HEK293 (cell line): ENCODE data around the gene UQCR11.

Experiments
- CTCF ChIA-PET: fragments of 350-600 bp; formaldehyde crosslinking; extraction: SDS; loops from one replicate; lab custom pipeline; 2021; ENCODE audit warnings: antibody characterized with exemption; lab: Yijun Ruan, JAX
- POLR2A ChIA-PET: fragments of 300-600 bp; formaldehyde crosslinking; extraction: SDS; loops from one replicate; lab custom pipeline; 2020; ENCODE audit warnings: antibody characterized with exemption, inconsistent platforms; lab: Yijun Ruan, JAX
- H3K27ac ChIP-seq: fragments of 200-500 bp; sonication (Bioruptor generic); 2 replicates; pipeline ENCODE4 v1.5.1; 2014; ENCODE audit warnings: low read depth, low read length, control low read depth, inconsistent platforms; ENCODE audit errors: extremely low read depth
- H3K36me3 ChIP-seq, 2 experiments: fragments of 200-500 bp in 1 of 2; sonication (Bioruptor generic) in 1 of 2; 1 replicate in 1 of 2; 2 replicates in 1 of 2; pipeline ENCODE4 v1.5.1; 2014 to 2017; ENCODE audit warnings: inconsistent platforms in 2 of 2, low read length in 2 of 2; ENCODE audit not compliant: control insufficient read depth in 2 of 2, insufficient read depth in 1 of 2
- H3K4me1 ChIP-seq: fragments of 200-500 bp; sonication (Bioruptor generic); 2 replicates; pipeline ENCODE4 v1.5.1; 2014; ENCODE audit warnings: mild to moderate bottlenecking, low read length, inconsistent platforms; ENCODE audit not compliant: control insufficient read depth, insufficient read depth
- H3K4me3 ChIP-seq: 2 replicates; pipeline ENCODE4 v1.5.1; 2011; ENCODE audit warnings: low read depth, mild to moderate bottlenecking, control low read depth, low read length, moderate library complexity
- H3K9me3 ChIP-seq: fragments of 200-500 bp; sonication (Bioruptor generic); 2 replicates; pipeline ENCODE4 v1.5.1; 2014; ENCODE audit warnings: low read depth, low read length, inconsistent platforms; ENCODE audit not compliant: control insufficient read depth, insufficient read depth
- KLF1 ChIP-seq: fragments of 450-650 bp; formaldehyde crosslinking; IDR thresholded peaks from 2 replicates; pipeline ENCODE4 v1.5.1; 2016; ENCODE audit warnings: missing biosample characterization, missing genetic modification characterization
- RBAK ChIP-seq: fragments of 450-650 bp; formaldehyde crosslinking; IDR thresholded peaks from 2 replicates; pipeline ENCODE4 v1.5.1; 2016; ENCODE audit warnings: missing biosample characterization, missing genetic modification characterization
- TCF7L2 ChIP-seq: IDR thresholded peaks from 2 replicates; pipeline ENCODE4 v1.6.1; 2011; ENCODE audit warnings: low read depth, mild to moderate bottlenecking, inconsistent platforms, low read length, moderate library complexity, borderline replicate concordance
- ZBTB10 ChIP-seq: fragments of 450-650 bp; formaldehyde crosslinking; IDR thresholded peaks from 2 replicates; pipeline ENCODE4 v1.5.1; 2016; ENCODE audit warnings: missing biosample characterization, missing genetic modification characterization
- ZFHX2 ChIP-seq: fragments of 450-650 bp; formaldehyde crosslinking; conservative IDR thresholded peaks from 2 replicates; pipeline ENCODE4 v1.5.1; 2016; ENCODE audit warnings: missing biosample characterization, missing genetic modification characterization
- ZFP3 ChIP-seq: fragments of 450-650 bp; formaldehyde crosslinking; IDR thresholded peaks from 2 replicates; pipeline ENCODE4 v1.5.1; 2016; ENCODE audit warnings: low read depth, missing biosample characterization, missing genetic modification characterization
- ZFP41 ChIP-seq: fragments of 450-650 bp; formaldehyde crosslinking; IDR thresholded peaks from 2 replicates; pipeline ENCODE4 v1.5.1; 2016; ENCODE audit warnings: missing biosample characterization, missing genetic modification characterization, borderline replicate concordance
- ZNF140 ChIP-seq: fragments of 450-650 bp; formaldehyde crosslinking; IDR thresholded peaks from 2 replicates; pipeline ENCODE4 v1.5.1; 2016; ENCODE audit warnings: missing biosample characterization, missing genetic modification characterization
- ZNF24 ChIP-seq: fragments of 450-650 bp; formaldehyde crosslinking; IDR thresholded peaks from 2 replicates; pipeline ENCODE4 v1.5.1; 2016; ENCODE audit warnings: missing biosample characterization, missing genetic modification characterization
- ZNF26 ChIP-seq: fragments of 450-650 bp; formaldehyde crosslinking; IDR thresholded peaks from 2 replicates; pipeline ENCODE4 v1.5.1; 2016; ENCODE audit warnings: missing biosample characterization, missing genetic modification characterization
- ZNF280D ChIP-seq: fragments of 450-650 bp; formaldehyde crosslinking; IDR thresholded peaks from 2 replicates; pipeline ENCODE4 v1.5.1; 2016; ENCODE audit warnings: missing biosample characterization, missing genetic modification characterization
- ZNF449 ChIP-seq: fragments of 450-650 bp; formaldehyde crosslinking; IDR thresholded peaks from 2 replicates; pipeline ENCODE4 v1.5.1; 2017; ENCODE audit warnings: missing biosample characterization, mild to moderate bottlenecking, missing genetic modification characterization, moderate library complexity
- ZNF623 ChIP-seq: fragments of 450-650 bp; formaldehyde crosslinking; IDR thresholded peaks from 2 replicates; pipeline ENCODE4 v1.5.1; 2016; ENCODE audit warnings: missing biosample characterization, missing genetic modification characterization
- ZNF701 ChIP-seq: fragments of 450-650 bp; formaldehyde crosslinking; IDR thresholded peaks from 2 replicates; pipeline ENCODE4 v1.5.1; 2016; ENCODE audit warnings: missing biosample characterization, missing genetic modification characterization
- ZNF707 ChIP-seq: fragments of 450-650 bp; formaldehyde crosslinking; IDR thresholded peaks from 2 replicates; pipeline ENCODE4 v1.5.1; 2016; ENCODE audit warnings: missing biosample characterization, missing genetic modification characterization
- ZNF785 ChIP-seq: fragments of 450-650 bp; formaldehyde crosslinking; IDR thresholded peaks from 2 replicates; pipeline ENCODE4 v1.5.1; 2016; ENCODE audit warnings: missing biosample characterization, missing genetic modification characterization

The UQCR11 gene

GRCh38 chr19:1629256-1629808 is 24.1 kb upstream of the UQCR11 start:
- H3K4me1 ChIP-seq = no peaks in the 10 kb centered on the region
- POLR2A ChIA-PET = no interaction called here
- TF ChIP-seq ZNF707 (tag by site-specific recombination) = no peak
- peak; percentile 31; the same call in 1 of the 2 replicates for TF ChIP-seq ZNF280D
- TF ChIP-seq, all 188 proteins: peak for 1
- Histone ChIP-seq H3K36me3 (peaks cover 0 to 50% of the 10 kb centered on the region in 2 experiments; a peak in 2 of 3 replicates), H3K4me3 (no peak overlapping the region), H3K27ac (no peak overlapping the region), H3K9me3 (no peaks in the 10 kb centered on the region)
- CTCF ChIA-PET = interaction anchor here (0.7 kb wide), 1 partner anchor 22 kb away, joined by 3 read pairs; no protein-coding TSS in a partner anchor

- Histone ChIP-seq H3K27ac (no peak overlapping the region), H3K36me3 (peaks cover 0 to 52% of the 10 kb centered on the region in 2 experiments; a peak in 2 of 3 replicates), H3K4me1 (no peaks in the 10 kb centered on the region), H3K9me3 (no peaks in the 10 kb centered on the region), H3K4me3 (no peak overlapping the region)
- CTCF ChIA-PET = no interaction called here
- TF ChIP-seq ZNF623 (tag by site-specific recombination) = no peak
- TF ChIP-seq ZBTB10 (tag by site-specific recombination) = no peak
- POLR2A ChIA-PET = interaction anchor here (0.6 kb wide), 1 partner anchor 34 kb away, joined by 5 read pairs; no protein-coding TSS in a partner anchor
Observed at GRCh38 chr19:1627194-1627593, 21.9 kb upstream of the UQCR11 start.

- H3K4me1 ChIP-seq = no peaks in the 10 kb centered on the region
- no peaks in the 10 kb centered on the region for H3K9me3 ChIP-seq
- peaks cover 0 to 48% of the 10 kb centered on the region in 2 experiments; a peak in 2 of 3 replicates for H3K36me3 ChIP-seq
- POLR2A ChIA-PET = interaction anchor here (0.5 to 0.6 kb wide), 2 partner anchors 34 to 150 kb away, joined by 3 to 5 read pairs; no protein-coding TSS in a partner anchor
- TF ChIP-seq ZNF449 (tag by site-specific recombination) (peak; percentile 87), ZFP41 (tag by site-specific recombination) (no peak)
- no peak overlapping the region for H3K4me3 ChIP-seq
- CTCF ChIA-PET = no interaction called here
- H3K27ac ChIP-seq = 0 out of 2 replicates have a peak overlapping the region, but pooled peaks have one; percentile 16
Observed at GRCh38 chr19:1626417-1627010, 21.3 kb upstream of the UQCR11 start.

- no peak overlapping the region for H3K27ac ChIP-seq
- H3K4me3 ChIP-seq = no peak overlapping the region
- peaks cover 0 to 54% of the 10 kb centered on the region in 2 experiments; a peak in 2 of 3 replicates for H3K36me3 ChIP-seq
- ChIA-PET CTCF (interaction anchor here (0.6 to 1.7 kb wide), 4 partner anchors 25 to 158 kb away, joined by 4 to 6 read pairs (median 4); no protein-coding TSS in a partner anchor), POLR2A (no interaction called here)
- H3K9me3 ChIP-seq = no peaks in the 10 kb centered on the region
- H3K4me1 ChIP-seq = no peaks in the 10 kb centered on the region
- TF ChIP-seq ZFHX2 (tag by site-specific recombination) = peak; percentile 41; the same call in 1 of the 2 replicates
- no peak for TF ChIP-seq ZNF701 (tag by site-specific recombination)
- TF ChIP-seq RBAK = no peak
- no peak for TF ChIP-seq ZNF24 (tag by site-specific recombination)
- no peak for TF ChIP-seq ZFP3
- no peak for TF ChIP-seq KLF1 (tag by site-specific recombination)
- no peak for TF ChIP-seq ZNF140 (tag by site-specific recombination)
- TF ChIP-seq TCF7L2 = no peak
- no peak for TF ChIP-seq ZNF26 (tag by site-specific recombination)
- no peak for TF ChIP-seq ZNF785 (tag by site-specific recombination)
Observed at GRCh38 chr19:1624458-1624857, 19.2 kb upstream of the UQCR11 start.
